IPS DF 19.7 (cell line): ENCODE data around the gene NCKAP5.

Source experiments
- DNase-seq: peaks from one replicate; pipeline ENCODE4 v3.0.0-alpha.2; 2013; ENCODE audit warnings: low read depth, low spot score

NCKAP5 gene

GRCh38 chr2:133382566-133382965 is 185.7 kb downstream of the NCKAP5 start:
- no peak for DNase-seq

- DNase-seq = no peak
These were observed 187.3 kb downstream of the NCKAP5 start for GRCh38 chr2:133380991-133381390.

GRCh38 chr2:133378928-133379549 is 189.2 kb downstream of the NCKAP5 start:
- DNase-seq = no peak

GRCh38 chr2:133378386-133378785 is 189.9 kb downstream of the NCKAP5 start:
- no peak for DNase-seq

- no peak for DNase-seq
These were observed 190.7 kb downstream of the NCKAP5 start for GRCh38 chr2:133377599-133377998.

GRCh38 chr2:133377021-133377481 is 191.2 kb downstream of the NCKAP5 start:
- DNase-seq = no peak

GRCh38 chr2:133374781-133375180 is 193.5 kb downstream of the NCKAP5 start:
- no peak for DNase-seq

- DNase-seq = no peak
These were observed 197.0 kb downstream of the NCKAP5 start for GRCh38 chr2:133371286-133371685.

GRCh38 chr2:133369901-133370658 is 198.2 kb downstream of the NCKAP5 start:
- DNase-seq = no peak

- DNase-seq = no peak
These were observed 203.1 kb downstream of the NCKAP5 start for GRCh38 chr2:133365117-133365516.

- DNase-seq = no peak
These were observed 203.6 kb downstream of the NCKAP5 start for GRCh38 chr2:133364636-133365035.

- no peak for DNase-seq
These were observed 204.4 kb downstream of the NCKAP5 start for GRCh38 chr2:133363884-133364283.

GRCh38 chr2:133362061-133362476 is 206.2 kb downstream of the NCKAP5 start:
- no peak for DNase-seq

- DNase-seq = no peak
These were observed 207.4 kb downstream of the NCKAP5 start for GRCh38 chr2:133360882-133361281.

- DNase-seq = no peak
These were observed 208.1 kb downstream of the NCKAP5 start for GRCh38 chr2:133360190-133360589.

GRCh38 chr2:133352719-133353118 is 215.5 kb downstream of the NCKAP5 start:
- DNase-seq = no peak

- no peak for DNase-seq
These were observed 221.6 kb downstream of the NCKAP5 start for GRCh38 chr2:133346654-133347053.

- no peak for DNase-seq
These were observed 222.6 kb downstream of the NCKAP5 start for GRCh38 chr2:133345638-133346037.

GRCh38 chr2:133344849-133345248 is 223.4 kb downstream of the NCKAP5 start:
- DNase-seq = no peak

GRCh38 chr2:133343018-133343352 is 225.3 kb downstream of the NCKAP5 start:
- no peak for DNase-seq

GRCh38 chr2:133342286-133343017 is 225.8 kb downstream of the NCKAP5 start:
- DNase-seq = no peak

- no peak for DNase-seq
These were observed 226.7 kb downstream of the NCKAP5 start for GRCh38 chr2:133341575-133341974.

GRCh38 chr2:133338224-133338623 is 230.0 kb downstream of the NCKAP5 start:
- no peak for DNase-seq
